ENCODE data around the gene PIK3CD.
"Not testable (repeated sequence)": the region's sequence is repeated elsewhere in the genome, so short reads cannot be mapped to it uniquely, and the experiment has no call there.

PIK3CD gene

DNA sequence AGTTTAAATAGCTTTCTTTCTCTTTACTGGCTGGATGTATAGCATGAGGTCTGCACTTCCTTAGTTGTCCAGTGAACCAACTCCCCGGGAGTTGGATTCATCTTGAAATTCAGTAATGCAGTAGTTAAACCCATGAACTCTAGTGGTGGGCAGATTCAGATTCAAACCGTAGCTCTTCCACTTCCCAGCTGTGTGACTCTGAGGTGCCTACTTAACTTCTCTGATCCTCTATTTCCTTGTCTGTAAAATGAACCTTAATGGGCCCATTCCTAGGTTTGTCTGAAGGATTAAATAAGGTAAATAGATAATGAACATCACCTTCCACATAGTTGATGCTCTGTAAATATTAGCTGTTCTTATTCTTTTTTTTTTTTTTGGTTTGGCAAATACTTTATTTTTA, 16.5 kb downstream of the PIK3CD start:
- Histone ChIP-seq H3K36me3 (ENCODE audit: control insufficient read depth, insufficient read depth, low read length) (no peaks in the 10 kb centered on the region), H3K4me1 (no peaks in the 10 kb centered on the region), H3K4me3 (ENCODE audit: low read depth, low read length) (no peak overlapping the region), H3K9ac (no peak overlapping the region), H2AFZ (no peak overlapping the region), H3K4me2 (ENCODE audit: low read length) (no peak overlapping the region), H3K9me3 (ENCODE audit: control insufficient read depth, low read length) (no peaks in the 10 kb centered on the region), H3K79me2 (no peaks in the 10 kb centered on the region), H3K27me3 (ENCODE audit: control insufficient read depth, insufficient read depth, low read length) (no peaks in the 10 kb centered on the region), H3K27ac (no peak overlapping the region)
- TF ChIP-seq, protein P1, sequence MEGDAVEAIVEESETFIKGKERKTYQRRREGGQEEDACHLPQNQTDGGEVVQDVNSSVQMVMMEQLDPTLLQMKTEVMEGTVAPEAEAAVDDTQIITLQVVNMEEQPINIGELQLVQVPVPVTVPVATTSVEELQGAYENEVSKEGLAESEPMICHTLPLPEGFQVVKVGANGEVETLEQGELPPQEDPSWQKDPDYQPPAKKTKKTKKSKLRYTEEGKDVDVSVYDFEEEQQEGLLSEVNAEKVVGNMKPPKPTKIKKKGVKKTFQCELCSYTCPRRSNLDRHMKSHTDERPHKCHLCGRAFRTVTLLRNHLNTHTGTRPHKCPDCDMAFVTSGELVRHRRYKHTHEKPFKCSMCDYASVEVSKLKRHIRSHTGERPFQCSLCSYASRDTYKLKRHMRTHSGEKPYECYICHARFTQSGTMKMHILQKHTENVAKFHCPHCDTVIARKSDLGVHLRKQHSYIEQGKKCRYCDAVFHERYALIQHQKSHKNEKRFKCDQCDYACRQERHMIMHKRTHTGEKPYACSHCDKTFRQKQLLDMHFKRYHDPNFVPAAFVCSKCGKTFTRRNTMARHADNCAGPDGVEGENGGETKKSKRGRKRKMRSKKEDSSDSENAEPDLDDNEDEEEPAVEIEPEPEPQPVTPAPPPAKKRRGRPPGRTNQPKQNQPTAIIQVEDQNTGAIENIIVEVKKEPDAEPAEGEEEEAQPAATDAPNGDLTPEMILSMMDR (IDR thresholded peaks at IDR 0.05) = no peak

DNA sequence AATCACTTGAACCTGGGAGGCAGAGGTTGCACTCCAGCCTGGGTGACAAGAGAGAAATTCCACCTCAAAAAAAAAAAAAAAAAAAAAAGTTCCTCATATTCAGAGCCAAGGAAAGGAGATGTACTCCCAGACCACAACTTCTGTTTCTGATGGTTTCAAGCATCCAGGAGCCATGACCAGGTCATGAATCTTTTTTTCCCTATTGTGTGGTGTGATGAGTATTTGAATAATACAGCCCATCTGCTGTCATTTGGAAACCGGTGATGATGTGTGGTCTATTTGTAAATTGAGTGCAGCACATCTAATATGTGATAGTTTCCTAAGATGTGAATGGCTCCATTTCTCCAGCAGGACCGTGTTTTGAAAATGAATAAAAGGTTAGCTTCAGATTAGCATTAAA, 18.6 kb downstream of the PIK3CD start:
- H3K9ac ChIP-seq = no peak overlapping the region
- H3K4me3 ChIP-seq (ENCODE audit: low read depth, low read length) = no peak overlapping the region
- no peaks in the 10 kb centered on the region for H3K36me3 ChIP-seq (ENCODE audit: control insufficient read depth, insufficient read depth, low read length)
- H3K4me1 ChIP-seq = no peaks in the 10 kb centered on the region
- H2AFZ ChIP-seq = no peak overlapping the region
- TF ChIP-seq, protein P1 (IDR thresholded peaks at IDR 0.05) = no peak
- no peaks in the 10 kb centered on the region for H3K9me3 ChIP-seq (ENCODE audit: control insufficient read depth, low read length)
- H3K79me2 ChIP-seq = no peaks in the 10 kb centered on the region
- H3K27ac ChIP-seq = no peak overlapping the region
- H3K27me3 ChIP-seq (ENCODE audit: control insufficient read depth, insufficient read depth, low read length) = no peaks in the 10 kb centered on the region
- H3K4me2 ChIP-seq (ENCODE audit: low read length) = no peak overlapping the region

DNA sequence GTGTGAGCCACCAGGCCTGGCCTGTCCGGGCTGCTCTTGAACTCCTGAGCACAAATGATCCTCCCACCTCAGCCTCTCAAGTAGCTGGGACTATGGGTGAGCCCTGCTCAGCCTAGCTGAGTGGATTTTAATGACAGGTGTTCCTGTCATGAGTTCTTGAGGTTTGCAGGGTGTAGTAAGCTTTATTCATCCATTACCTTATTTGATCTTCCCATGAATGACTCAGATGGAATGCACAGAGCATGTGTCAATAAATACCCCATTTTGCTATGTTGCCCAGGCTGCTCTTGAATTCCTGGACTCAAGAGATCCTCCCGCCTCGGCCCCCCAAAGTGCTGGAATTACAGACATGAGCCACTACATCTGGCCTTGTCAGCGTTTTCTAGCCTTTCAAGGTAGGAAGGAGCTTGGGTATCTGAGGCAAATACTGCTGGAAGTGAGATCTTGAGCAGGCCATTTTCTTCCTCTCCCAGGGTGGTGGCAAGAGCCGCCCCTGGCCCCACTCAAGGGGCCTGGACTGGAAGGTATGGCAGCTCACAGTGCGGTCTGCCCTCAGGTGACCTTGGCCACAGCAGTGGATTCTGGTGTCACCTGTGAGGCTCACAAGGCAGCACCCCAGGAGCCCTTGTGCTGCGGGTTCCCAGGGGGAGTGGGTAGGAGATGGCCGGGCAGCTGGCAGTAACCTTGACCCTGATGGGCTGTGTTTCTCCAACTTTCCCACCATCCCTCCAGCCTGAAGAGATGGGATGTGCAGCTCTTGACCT, 20.0 kb downstream of the PIK3CD start:
- Histone ChIP-seq H3K4me1 (no peaks in the 10 kb centered on the region), H3K9ac (no peak overlapping the region), H3K4me2 (ENCODE audit: low read length) (no peak overlapping the region), H3K27me3 (ENCODE audit: control insufficient read depth, insufficient read depth, low read length) (no peaks in the 10 kb centered on the region), H3K79me2 (no peaks in the 10 kb centered on the region), H3K4me3 (ENCODE audit: low read depth, low read length) (no peak overlapping the region), H3K27ac (no peak overlapping the region), H3K9me3 (ENCODE audit: control insufficient read depth, low read length) (no peaks in the 10 kb centered on the region), H2AFZ (no peak overlapping the region), H3K36me3 (ENCODE audit: control insufficient read depth, insufficient read depth, low read length) (no peaks in the 10 kb centered on the region)
- TF ChIP-seq, protein P1 (IDR thresholded peaks at IDR 0.05) = no peak

DNA sequence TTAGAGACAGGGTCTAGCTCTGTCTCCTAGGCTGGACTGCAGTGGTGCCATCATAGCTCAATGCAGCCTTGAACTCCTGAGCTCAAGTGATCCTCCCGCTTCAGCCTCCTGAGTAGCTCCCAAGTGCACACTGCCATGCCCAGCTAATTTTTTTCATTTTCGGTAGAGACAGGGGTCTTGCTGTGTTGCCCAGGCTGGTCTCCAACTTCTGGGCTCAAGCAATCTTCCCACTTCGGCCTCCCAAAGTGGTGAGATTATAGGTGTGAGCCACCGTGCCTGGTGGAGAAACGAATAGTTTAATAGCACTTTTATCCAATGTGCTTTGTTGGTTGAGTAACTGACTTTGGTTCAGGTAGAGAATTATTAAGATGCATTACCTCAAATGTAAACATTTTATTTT, 20.9 kb downstream of the PIK3CD start:
- TF ChIP-seq, protein P1 (IDR thresholded peaks at IDR 0.05) = no peak
- H3K27ac ChIP-seq = no peak overlapping the region
- H3K9ac ChIP-seq = no peak overlapping the region
- no peaks in the 10 kb centered on the region for H3K4me1 ChIP-seq
- no peaks in the 10 kb centered on the region for H3K79me2 ChIP-seq
- H3K4me3 ChIP-seq (ENCODE audit: low read depth, low read length) = no peak overlapping the region
- H2AFZ ChIP-seq = no peak overlapping the region
- no peaks in the 10 kb centered on the region for H3K36me3 ChIP-seq (ENCODE audit: control insufficient read depth, insufficient read depth, low read length)
- H3K27me3 ChIP-seq (ENCODE audit: control insufficient read depth, insufficient read depth, low read length) = no peaks in the 10 kb centered on the region
- no peaks in the 10 kb centered on the region for H3K9me3 ChIP-seq (ENCODE audit: control insufficient read depth, low read length)
- no peak overlapping the region for H3K4me2 ChIP-seq (ENCODE audit: low read length)

DNA sequence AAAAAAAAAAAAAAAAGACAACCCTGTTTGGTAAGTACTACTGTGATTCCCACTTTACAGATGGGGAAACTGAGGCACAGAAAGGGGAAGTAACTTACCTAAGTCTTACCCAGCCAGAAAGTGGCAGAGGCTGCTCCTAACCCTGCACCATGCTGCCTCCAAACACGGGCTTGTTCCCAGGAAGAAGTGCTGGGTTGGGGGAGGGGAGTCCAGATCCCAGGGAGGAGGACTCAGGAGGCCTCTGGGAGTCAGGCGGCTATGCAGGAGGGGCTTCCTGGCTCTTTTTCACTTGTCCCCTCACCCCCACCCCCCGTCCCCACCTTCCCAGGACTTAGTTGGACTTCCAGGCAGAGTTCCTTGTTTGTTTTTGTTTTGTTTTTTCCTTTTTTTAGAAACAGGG, 23.9 kb downstream of the PIK3CD start:
- no peak overlapping the region for H3K9ac ChIP-seq
- H3K36me3 ChIP-seq (ENCODE audit: control insufficient read depth, insufficient read depth, low read length) = no peaks in the 10 kb centered on the region
- H3K79me2 ChIP-seq = no peaks in the 10 kb centered on the region
- no peak overlapping the region for H3K4me3 ChIP-seq (ENCODE audit: low read depth, low read length)
- H3K4me2 ChIP-seq (ENCODE audit: low read length) = no peak overlapping the region
- H3K9me3 ChIP-seq (ENCODE audit: control insufficient read depth, low read length) = no peaks in the 10 kb centered on the region
- no peaks in the 10 kb centered on the region for H3K27me3 ChIP-seq (ENCODE audit: control insufficient read depth, insufficient read depth, low read length)
- H2AFZ ChIP-seq = no peak overlapping the region
- TF ChIP-seq, protein P1 (IDR thresholded peaks at IDR 0.05) = no peak
- H3K4me1 ChIP-seq = no peaks in the 10 kb centered on the region
- H3K27ac ChIP-seq = no peak overlapping the region

DNA sequence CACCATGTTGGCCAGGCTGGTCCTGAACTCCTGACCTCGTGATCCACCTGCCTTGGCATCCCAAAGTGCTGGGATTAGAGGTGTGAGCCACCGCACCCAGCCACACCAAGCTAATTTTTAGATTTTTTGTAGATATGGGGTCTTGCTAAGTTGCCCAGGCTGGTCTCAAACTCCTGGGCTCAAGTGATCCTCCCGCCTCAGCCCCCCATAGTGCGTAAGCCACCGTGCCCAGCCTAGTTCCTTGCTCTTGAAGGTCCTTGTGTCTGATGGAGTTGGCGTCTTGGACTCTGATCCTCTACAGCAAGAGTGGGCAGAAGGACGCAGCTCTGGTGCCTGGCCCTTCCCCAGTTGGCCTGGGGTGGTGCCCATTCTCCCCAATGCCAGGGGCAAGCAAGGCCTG, 24.6 kb downstream of the PIK3CD start:
- H3K79me2 ChIP-seq; H3K4me1 ChIP-seq; H3K27me3 ChIP-seq (ENCODE audit: control insufficient read depth, insufficient read depth, low read length); H3K9me3 ChIP-seq (ENCODE audit: control insufficient read depth, low read length); H3K36me3 ChIP-seq (ENCODE audit: control insufficient read depth, insufficient read depth, low read length); H3K27ac ChIP-seq; H2AFZ ChIP-seq; H3K4me3 ChIP-seq (ENCODE audit: low read depth, low read length); H3K4me2 ChIP-seq (ENCODE audit: low read length); H3K9ac ChIP-seq: not testable (repeated sequence)

Measured in parathyroid adenoma (tissue), 2 donors.